Mesenteric fat pad (tissue), 1 donor: ENCODE results near the gene INSIG1. TPM values are rescaled to one million over a fixed set of nuclear protein-coding genes. Genes with fewer than 3 reads are reported as not detected.

ENCODE experiments used
- DNase-seq: peaks from one replicate; pipeline ENCODE4 v3.0.0-alpha.2; 2020; ENCODE audit warnings: low spot score
- total RNA-seq: library from RNA; stranded (reverse); fragmentation: NEBNext Ultra II Directional; extraction: Animal tissue kit (Norgen Biotek cat#: 25700); gene quantifications from one replicate; pipeline ENCODE4 v1.2.1, GENCODE V29; 2021
- donor health status: DM: yes; HTN: yes; CAD: no.

INSIG1 gene
- total RNA-seq, 1 donor from 2014 or later, result 43.6 TPM

GRCh38 chr7:155300641-155301452, 3.2 kb downstream of the INSIG1 start:
- no peak for DNase-seq

GRCh38 chr7:155303039-155303593, 5.4 kb downstream of the INSIG1 start:
- no peak for DNase-seq

GRCh38 chr7:155303897-155304296, 6.2 kb downstream of the INSIG1 start:
- no peak for DNase-seq

GRCh38 chr7:155305231-155305904, 7.7 kb downstream of the INSIG1 start:
- no peak for DNase-seq

- no peak for DNase-seq
Observed at GRCh38 chr7:155306673-155307470, 9.2 kb downstream of the INSIG1 start.

GRCh38 chr7:155308330-155309020, 10.8 kb downstream of the INSIG1 start:
- DNase-seq, result no peak

- DNase-seq, result no peak
Observed at GRCh38 chr7:155309021-155309338, 11.3 kb downstream of the INSIG1 start.

- no peak for DNase-seq
Observed at GRCh38 chr7:155310425-155311114, 12.9 kb downstream of the INSIG1 start.

GRCh38 chr7:155311826-155312537, 14.3 kb downstream of the INSIG1 start:
- no peak for DNase-seq

GRCh38 chr7:155312633-155313032, 15.0 kb downstream of the INSIG1 start:
- DNase-seq, result peak; percentile 81

GRCh38 chr7:155313096-155313495, 15.4 kb downstream of the INSIG1 start:
- no peak for DNase-seq

GRCh38 chr7:155315977-155316376, 18.3 kb downstream of the INSIG1 start:
- no peak for DNase-seq

- peak; percentile 78 for DNase-seq
Observed at GRCh38 chr7:155316427-155317113, 18.9 kb downstream of the INSIG1 start.

- no peak for DNase-seq
Observed at GRCh38 chr7:155317114-155317434, 19.4 kb downstream of the INSIG1 start.

- no peak for DNase-seq
Observed at GRCh38 chr7:155318245-155318644, 20.6 kb downstream of the INSIG1 start.

- DNase-seq, result peak; percentile 74
Observed at GRCh38 chr7:155322530-155322929, 24.9 kb downstream of the INSIG1 start.

GRCh38 chr7:155323001-155323638, 25.4 kb downstream of the INSIG1 start:
- no peak for DNase-seq

GRCh38 chr7:155324012-155324917, 26.6 kb downstream of the INSIG1 start:
- DNase-seq, result no peak
